ENCODE data around the gene FBXO38. TPM values are rescaled to one million over a fixed set of nuclear protein-coding genes. Genes with fewer than 3 reads are reported as not detected.

Gene FBXO38
- total RNA-seq, 1 experiment from 2014 or later = 32.2 TPM

- DNase-seq (ENCODE audit: low read depth) = no peak
These were observed 42.0 kb downstream of the FBXO38 start for GRCh38 chr5:148425808-148426207.

GRCh38 chr5:148426514-148426913 lies 42.8 kb downstream of the FBXO38 start:
- DNase-seq (ENCODE audit: low read depth) = no peak

GRCh38 chr5:148427370-148428042 lies 43.7 kb downstream of the FBXO38 start:
- no peak for DNase-seq (ENCODE audit: low read depth)

GRCh38 chr5:148428848-148429247 lies 45.1 kb downstream of the FBXO38 start:
- DNase-seq (ENCODE audit: low read depth) = no peak

DNA sequence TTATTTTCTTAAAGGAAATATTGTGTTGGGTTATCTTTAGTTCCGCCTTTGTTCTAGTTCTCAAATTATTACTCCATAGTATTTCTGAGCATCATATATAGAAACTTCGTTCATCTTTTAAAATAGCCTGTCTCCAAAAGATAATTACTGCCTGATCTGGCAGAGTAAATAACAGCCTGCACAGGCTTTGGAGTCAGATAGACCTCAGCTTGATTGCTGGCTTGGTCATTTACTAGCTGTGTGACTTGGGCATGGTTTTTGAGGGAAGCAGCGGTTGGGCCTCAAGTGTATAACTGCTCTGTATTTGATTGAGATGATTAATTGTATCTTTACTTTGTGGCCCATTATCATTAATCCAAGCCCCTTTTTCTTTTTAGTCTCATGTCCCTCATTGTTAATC lies 50.1 kb downstream of the FBXO38 start:
- DNase-seq (ENCODE audit: low read depth) = no peak

DNA sequence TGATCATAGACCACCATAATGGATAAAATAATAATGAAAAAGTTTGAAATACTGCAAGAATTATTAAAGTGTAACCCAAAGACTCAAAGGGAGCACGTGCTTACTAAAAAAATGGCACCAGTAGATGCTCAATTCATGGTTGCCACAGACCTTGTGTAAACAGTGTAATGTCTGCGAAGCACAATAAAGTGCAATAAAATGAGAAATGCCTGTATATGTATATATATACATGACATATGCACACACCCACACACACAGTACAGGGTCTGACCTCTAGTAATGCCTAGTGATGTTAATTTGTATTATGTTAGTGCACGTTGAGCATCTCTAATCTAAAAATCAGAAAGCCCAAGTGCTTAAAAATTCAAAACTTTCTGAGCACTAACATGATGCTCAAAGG lies 52.3 kb downstream of the FBXO38 start:
- DNase-seq (ENCODE audit: low read depth) = no peak

GRCh38 chr5:148437249-148437648 lies 53.5 kb downstream of the FBXO38 start:
- DNase-seq (ENCODE audit: low read depth) = no peak

DNA sequence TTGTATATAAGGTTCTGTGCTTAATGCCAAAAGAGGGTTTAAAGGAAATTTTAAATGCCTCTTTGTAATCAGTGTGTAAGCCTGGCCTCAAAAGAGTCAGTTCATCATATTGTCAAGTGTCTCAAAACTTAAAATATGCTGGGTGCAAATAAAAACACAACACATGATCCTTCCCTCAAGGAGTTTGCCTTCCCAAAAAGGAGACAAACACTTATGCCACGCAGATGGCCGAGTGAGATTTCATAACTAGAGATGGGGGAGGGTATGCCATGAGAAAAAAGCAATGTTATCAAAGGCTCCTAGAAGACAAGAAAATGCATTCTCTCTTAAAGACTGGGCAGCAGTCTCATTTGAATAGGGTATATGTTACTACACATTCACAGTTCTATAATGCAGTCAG lies 55.2 kb downstream of the FBXO38 start:
- no peak for DNase-seq (ENCODE audit: low read depth)

DNA sequence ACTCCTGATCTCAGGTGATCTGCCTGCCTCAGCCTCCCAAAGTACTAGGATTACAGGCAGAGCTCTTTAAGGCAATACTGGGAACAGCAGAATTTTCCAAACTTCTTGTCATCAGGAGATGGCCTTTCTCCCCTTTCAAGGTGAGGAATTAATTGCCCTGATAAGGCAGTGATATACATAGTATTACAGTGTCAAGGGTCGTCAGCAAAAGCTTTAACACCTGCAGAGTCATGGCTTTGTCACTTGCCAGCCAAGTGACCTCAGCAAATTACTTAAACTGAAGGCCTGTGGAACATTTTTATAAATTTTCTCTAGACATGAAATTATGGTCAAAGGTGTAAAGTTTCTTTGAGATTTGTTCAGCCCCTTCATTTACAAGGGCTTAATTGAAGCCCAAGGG lies 59.5 kb downstream of the FBXO38 start:
- DNase-seq (ENCODE audit: low read depth) = no peak

DNA sequence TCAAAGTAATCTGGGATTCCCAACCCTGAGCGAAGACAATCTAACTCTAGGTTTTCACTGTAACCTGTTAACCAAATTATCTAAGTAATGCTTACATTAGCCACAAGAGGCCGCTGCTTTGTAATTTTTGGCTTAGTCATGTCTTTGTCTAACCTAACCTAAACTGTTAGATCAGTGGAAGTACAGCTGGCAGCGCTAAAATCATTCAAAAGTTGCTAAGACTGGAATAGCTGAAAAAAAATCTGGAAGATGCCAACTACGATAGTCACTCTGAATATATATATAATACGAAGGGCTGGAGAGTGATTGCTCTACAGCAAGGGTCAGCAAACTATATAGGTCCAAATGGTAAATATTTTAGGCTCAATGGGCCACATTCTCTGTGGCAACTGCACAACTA lies 60.2 kb downstream of the FBXO38 start:
- peak; percentile 49 for DNase-seq (ENCODE audit: low read depth)

GRCh38 chr5:148445578-148445977 lies 61.8 kb downstream of the FBXO38 start:
- no peak for DNase-seq (ENCODE audit: low read depth)

DNA sequence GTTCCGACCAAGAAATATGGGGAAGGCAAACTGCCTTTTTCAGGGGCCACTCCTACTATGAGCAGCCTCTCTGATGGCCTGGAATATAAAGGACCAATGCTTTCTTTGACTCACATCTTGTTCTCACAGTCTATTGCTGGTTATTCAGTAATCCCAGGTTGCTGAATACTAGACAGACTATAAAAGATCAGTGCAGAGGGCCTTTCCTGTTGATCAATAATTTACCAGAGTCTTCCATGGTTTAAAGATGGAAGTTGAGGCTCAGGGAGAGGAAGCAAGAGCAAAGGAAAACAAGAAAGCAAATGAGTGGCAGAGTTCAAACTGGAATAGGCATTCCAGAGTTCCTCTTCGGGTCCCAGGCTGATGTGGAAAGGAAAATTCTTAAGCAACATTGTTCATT lies 62.9 kb downstream of the FBXO38 start:
- no peak for DNase-seq (ENCODE audit: low read depth)

DNA sequence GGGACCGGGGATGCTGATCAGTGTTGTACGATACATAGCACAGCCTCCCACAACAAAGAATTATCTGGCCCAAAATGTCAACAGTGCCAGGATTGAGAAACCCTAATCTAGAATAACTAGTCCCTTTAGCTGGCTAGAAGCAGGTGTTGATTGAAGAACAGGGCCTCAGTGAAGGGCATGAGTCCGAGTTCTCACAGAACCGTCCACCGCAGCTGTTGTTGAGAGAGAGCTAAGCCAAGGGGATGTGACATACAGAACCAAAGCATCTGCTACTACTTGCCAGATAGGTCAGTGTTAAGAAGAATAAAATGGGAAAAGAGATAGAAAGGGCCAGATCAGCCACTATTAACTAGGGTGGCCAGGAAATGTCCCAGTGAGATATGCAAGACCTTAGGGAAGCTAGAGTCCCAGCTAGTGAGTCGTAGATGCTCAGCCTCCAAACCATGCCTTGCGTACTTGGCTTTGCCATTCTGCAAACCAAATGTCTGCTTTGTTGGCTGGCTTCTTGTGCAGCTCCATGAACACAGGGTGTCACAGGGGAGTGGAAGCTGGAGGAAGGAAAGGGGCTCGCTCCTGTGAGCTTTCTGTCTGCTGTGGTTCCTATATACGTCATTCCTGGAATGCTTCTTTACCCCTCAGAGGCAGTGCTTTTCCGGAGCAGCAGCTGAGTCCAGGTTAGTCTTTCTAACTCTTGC lies 68.9 kb downstream of the FBXO38 start:
- no peak for DNase-seq (ENCODE audit: low read depth)

DNA sequence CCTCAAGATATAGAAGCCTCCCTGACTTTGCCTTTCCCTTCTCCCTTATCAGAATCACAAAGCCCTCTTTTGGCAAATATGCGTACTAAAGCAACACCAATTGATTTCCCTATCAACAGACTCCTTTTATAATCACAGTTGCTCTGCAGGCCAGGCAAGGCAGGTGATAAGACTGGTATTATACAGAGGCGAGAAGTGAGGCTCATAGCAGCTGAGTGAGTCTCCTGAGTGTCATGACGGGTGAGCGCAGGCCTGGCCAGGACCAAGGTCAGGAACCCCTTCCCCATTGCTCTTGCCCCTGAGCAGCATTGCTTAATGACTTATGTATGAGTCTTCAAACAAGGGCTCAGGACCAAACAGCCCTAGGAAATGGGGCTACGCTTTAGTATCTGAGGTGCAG lies 70.8 kb downstream of the FBXO38 start:
- no peak for DNase-seq (ENCODE audit: low read depth)

GRCh38 chr5:148455185-148455584 lies 71.4 kb downstream of the FBXO38 start:
- DNase-seq (ENCODE audit: low read depth) = peak; percentile 40

- DNase-seq (ENCODE audit: low read depth) = peak; percentile 32
These were observed 73.4 kb downstream of the FBXO38 start for GRCh38 chr5:148457183-148457620.

DNA sequence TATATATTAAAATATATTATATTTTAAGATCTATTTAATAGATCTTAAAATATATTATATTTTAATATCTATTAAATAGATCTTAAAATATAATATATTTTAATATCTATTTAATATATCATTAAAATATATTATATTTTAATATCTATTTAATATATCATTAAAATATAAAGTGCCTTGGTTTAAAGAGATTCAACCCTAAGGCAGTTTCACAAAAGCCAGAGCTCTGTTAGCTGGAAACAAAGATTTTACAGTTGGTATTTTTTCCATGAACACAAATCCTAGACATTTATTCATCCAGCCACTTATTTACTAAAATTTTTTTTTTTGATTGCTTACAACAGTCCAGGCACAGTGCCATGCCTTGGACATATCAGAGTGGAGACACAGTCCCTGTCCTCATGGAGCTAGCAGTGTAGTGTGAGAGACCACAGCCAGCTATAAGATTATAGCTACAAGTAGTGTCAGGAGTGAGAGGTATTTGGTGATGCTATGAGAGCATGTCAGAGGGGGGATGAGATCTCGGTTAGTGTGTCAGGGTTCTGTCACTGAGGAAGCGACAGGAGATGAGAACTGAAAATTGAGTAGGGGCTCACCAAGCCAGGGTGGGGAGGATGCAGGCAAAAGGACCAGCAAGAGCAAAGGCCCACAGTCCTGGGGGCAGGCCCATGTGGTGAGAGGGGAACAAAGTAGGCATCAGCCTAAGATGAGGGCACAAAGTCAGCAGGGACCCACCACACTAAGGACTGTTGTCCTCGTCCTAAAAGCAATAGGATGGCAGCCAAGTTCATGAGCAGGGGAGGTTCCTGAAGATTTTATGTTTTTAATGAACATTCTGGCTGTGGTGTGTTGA lies 74.5 kb downstream of the FBXO38 start:
- no peak for DNase-seq (ENCODE audit: low read depth)

DNA sequence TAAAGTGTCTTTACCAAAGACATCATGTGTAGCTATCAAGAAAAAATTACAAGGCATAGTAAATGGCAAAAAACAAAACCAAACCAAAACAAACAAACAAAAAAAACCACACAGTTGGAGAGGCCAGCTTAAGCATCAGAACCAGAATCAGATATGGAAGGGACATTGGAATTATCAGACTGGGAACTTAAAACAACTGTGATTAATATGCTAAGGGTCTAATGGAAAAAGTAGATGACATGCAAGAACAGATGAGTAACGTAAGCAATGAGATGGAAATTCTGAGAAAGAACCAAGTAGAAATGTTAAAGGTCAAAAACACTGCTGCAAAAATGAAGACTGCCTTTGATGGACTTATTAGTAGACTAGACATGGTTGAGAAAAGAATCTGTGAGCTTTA lies 75.9 kb downstream of the FBXO38 start:
- DNase-seq (ENCODE audit: low read depth) = no peak

DNA sequence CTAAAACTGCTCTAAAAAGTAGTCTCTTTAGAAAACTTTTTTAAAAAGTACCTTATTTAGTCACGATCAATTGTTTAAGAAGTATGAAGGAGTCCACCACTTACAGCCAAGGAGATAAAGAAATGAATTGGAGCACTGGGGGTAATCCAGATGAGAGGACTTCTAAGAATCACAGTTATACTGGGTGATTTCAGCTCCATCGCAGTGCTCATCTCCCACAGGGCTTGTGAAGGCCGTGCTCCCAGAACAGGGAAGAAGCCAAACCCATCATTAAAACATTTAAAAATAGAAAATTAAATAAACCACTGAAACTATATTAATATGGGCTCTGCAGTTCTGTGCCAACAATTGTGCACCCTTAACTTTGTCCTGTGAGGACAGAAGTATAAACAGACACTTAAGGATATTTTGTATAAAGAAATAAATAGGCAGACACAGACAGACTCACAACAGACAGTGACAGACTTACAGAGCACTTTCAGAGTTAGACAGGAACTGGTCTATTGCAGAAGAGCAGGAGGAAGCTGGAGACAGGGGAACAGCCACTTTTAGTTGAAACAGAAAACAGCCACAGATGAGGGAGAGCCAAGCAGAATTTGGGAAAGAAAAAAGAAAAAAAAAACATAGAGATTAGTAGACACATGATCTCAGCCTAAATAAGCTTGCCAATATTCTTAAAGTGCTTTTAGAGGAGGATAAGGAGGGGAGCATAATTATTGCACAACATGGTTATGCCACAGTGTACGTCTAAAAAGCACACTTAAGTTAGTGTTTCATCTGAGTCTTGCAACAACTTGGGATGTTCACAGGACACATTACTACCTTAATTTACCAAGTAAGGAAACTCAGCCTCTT lies 81.8 kb downstream of the FBXO38 start:
- DNase-seq (ENCODE audit: low read depth) = no peak

DNA sequence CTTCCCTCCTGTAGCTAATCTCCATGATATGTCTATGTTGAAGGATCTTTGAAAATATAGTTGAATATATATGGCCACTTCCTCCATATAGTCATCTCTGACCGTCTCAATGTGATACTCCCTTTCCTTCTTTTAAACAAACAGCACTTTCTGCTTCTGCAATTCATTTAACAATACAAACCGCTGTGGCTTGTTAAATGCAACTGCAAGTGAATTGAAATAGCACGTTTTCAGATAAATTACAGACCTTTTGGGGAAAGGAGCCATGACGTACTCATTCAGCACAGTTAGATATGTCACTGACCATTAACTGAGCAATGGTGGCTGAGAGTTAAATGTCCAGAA lies 82.5 kb downstream of the FBXO38 start:
- no peak for DNase-seq (ENCODE audit: low read depth)

- no peak for DNase-seq (ENCODE audit: low read depth)
These were observed 84.2 kb downstream of the FBXO38 start for GRCh38 chr5:148467958-148468357.
